Adrenal gland (tissue), 5 donors: ENCODE measurements around the gene FBLN1.

Experiments used
- CTCF ChIP-seq, 6 experiments: fragments of 450-650 bp in 4 of 6; fragments of 200-600 bp in 2 of 6; sonication (generic) in 1 of 6; IDR thresholded peaks; 1 replicate in 5 of 6; 2 replicates in 1 of 6; pipeline versions ENCODE4 v1.5.1 to v1.8.0; 2016 to 2021; ENCODE audit warnings: antibody characterized with exemption in 6 of 6, mild to moderate bottlenecking in 2 of 6, moderate library complexity in 1 of 6
- POLR2A ChIP-seq, 2 donors: fragments of 450-650 bp; IDR thresholded peaks; one replicate each; pipeline ENCODE4 v1.6.1; 2017; ENCODE audit warnings: antibody characterized with exemption in 2 of 2, mild to moderate bottlenecking in 2 of 2, moderate library complexity in 1 of 2
- donor health status: DM: no; HTN: no; CAD: no.

- TF ChIP-seq CTCF (IDR thresholded peaks at IDR 0.05) (no peak), POLR2A (IDR thresholded peaks at IDR 0.05) (no peak)
Measured at GRCh38 chr22:45528046-45528445, 25.4 kb downstream of the FBLN1 start.
